ENCODE results near the gene ZNG1B.
"Not testable (repeated sequence)": the region's sequence is repeated elsewhere in the genome, so short reads cannot be mapped to it uniquely, and the experiment has no call there.

GRCh38 chr2:113465770-113466169, 28.3 kb downstream of the ZNG1B start:
- TF ChIP-seq POLR2A (IDR thresholded peaks at IDR 0.05), result not testable (repeated sequence)
- TF ChIP-seq, protein P1, sequence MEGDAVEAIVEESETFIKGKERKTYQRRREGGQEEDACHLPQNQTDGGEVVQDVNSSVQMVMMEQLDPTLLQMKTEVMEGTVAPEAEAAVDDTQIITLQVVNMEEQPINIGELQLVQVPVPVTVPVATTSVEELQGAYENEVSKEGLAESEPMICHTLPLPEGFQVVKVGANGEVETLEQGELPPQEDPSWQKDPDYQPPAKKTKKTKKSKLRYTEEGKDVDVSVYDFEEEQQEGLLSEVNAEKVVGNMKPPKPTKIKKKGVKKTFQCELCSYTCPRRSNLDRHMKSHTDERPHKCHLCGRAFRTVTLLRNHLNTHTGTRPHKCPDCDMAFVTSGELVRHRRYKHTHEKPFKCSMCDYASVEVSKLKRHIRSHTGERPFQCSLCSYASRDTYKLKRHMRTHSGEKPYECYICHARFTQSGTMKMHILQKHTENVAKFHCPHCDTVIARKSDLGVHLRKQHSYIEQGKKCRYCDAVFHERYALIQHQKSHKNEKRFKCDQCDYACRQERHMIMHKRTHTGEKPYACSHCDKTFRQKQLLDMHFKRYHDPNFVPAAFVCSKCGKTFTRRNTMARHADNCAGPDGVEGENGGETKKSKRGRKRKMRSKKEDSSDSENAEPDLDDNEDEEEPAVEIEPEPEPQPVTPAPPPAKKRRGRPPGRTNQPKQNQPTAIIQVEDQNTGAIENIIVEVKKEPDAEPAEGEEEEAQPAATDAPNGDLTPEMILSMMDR (IDR thresholded peaks at IDR 0.05), result not testable (repeated sequence)
